GM12865 (cell line): ENCODE measurements around the gene GABPB2.

Source experiments
- DNase-seq: peaks from one replicate; pipeline ENCODE4 v3.0.0; 2010; ENCODE audit warnings: low read depth
- H3K4me3 ChIP-seq: 2 replicates; pipeline ENCODE4 v1.5.1; 2011; ENCODE audit warnings: mild to moderate bottlenecking, low read depth, low read length, control low read depth
- TF ChIP-seq, protein P1 (sequence below): IDR thresholded peaks from 2 replicates; pipeline ENCODE4 v1.5.1; 2011; ENCODE audit warnings: low read length, control low read depth, low read depth, inconsistent platforms; ENCODE audit not compliant: insufficient read depth; ENCODE audit errors: missing control alignments

The GABPB2 gene

DNA sequence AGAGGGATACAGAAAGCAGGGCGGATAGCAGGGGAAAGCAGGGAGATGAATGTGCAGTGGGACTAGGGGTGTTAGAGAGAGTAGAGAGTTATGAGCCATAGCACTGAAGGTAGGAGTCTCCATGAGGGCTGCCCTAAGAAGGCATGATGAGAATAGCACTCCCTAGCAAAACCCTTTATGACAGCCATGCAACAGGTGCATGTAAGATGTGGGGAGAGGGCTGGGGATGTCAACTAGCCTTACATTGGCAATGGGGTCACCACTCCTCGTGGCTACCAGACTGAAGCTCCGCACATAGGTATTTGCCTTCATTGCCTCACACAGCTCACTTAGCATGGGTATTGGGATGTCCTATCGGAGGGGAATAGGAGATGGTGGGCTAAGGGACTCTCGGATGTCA lies 100.6 kb downstream of the GABPB2 start:
- H3K4me3 ChIP-seq, result no peak overlapping the region
- DNase-seq, result no peak
- TF ChIP-seq, protein P1, sequence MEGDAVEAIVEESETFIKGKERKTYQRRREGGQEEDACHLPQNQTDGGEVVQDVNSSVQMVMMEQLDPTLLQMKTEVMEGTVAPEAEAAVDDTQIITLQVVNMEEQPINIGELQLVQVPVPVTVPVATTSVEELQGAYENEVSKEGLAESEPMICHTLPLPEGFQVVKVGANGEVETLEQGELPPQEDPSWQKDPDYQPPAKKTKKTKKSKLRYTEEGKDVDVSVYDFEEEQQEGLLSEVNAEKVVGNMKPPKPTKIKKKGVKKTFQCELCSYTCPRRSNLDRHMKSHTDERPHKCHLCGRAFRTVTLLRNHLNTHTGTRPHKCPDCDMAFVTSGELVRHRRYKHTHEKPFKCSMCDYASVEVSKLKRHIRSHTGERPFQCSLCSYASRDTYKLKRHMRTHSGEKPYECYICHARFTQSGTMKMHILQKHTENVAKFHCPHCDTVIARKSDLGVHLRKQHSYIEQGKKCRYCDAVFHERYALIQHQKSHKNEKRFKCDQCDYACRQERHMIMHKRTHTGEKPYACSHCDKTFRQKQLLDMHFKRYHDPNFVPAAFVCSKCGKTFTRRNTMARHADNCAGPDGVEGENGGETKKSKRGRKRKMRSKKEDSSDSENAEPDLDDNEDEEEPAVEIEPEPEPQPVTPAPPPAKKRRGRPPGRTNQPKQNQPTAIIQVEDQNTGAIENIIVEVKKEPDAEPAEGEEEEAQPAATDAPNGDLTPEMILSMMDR, result no peak
